Measurements from ENCODE around the gene PCDH18. TPM values are rescaled to one million over a fixed set of nuclear protein-coding genes. Genes with fewer than 3 reads are reported as not detected.
"Not testable (repeated sequence)": the region's sequence is repeated elsewhere in the genome, so short reads cannot be mapped to it uniquely, and the experiment has no call there.

The PCDH18 gene
- total and polyA plus RNA-seq, 3 donors from 2014 or later: 12.3 to 23.3 (median 15.3) TPM

DNA sequence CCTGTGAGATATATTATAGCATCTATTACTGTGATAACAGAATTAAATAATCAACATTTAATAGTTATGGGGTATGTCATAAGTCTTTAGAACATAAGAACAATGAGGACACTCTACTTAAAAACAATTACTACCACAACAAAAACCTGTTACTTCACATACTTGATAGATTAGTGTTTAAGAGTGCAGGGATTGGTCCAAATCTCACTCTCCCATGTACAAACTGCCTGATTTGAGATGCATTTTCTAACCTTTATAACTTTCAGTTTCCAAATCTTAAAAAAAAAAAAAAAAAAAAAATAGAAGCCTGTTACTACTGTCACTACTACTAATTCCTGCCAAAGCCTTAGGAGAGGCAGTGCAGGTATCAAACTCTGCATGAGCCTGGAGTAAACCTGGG lies 5.6 kb downstream of the PCDH18 start:
- intact Hi-C loops (cut with DNase I; ENCODE audit: low total_unique reads): no loop called here
- no peak overlapping the region for H3K4me3 ChIP-seq
- no peaks in the 10 kb centered on the region for H3K36me3 ChIP-seq (ENCODE audit: low read depth, missing control alignments)
- no peak for DNase-seq
- H3K4me1 ChIP-seq: no peaks in the 10 kb centered on the region
- peak overlapping the region in 1 of 2 donors; percentile 28 for H3K27ac ChIP-seq
- no peaks in the 10 kb centered on the region for H3K27me3 ChIP-seq
- TF ChIP-seq CTCF (IDR thresholded peaks at IDR 0.05) (no peak), POLR2A (IDR thresholded peaks at IDR 0.05) (no peak)
- H3K9me3 ChIP-seq: no peaks in the 10 kb centered on the region

DNA sequence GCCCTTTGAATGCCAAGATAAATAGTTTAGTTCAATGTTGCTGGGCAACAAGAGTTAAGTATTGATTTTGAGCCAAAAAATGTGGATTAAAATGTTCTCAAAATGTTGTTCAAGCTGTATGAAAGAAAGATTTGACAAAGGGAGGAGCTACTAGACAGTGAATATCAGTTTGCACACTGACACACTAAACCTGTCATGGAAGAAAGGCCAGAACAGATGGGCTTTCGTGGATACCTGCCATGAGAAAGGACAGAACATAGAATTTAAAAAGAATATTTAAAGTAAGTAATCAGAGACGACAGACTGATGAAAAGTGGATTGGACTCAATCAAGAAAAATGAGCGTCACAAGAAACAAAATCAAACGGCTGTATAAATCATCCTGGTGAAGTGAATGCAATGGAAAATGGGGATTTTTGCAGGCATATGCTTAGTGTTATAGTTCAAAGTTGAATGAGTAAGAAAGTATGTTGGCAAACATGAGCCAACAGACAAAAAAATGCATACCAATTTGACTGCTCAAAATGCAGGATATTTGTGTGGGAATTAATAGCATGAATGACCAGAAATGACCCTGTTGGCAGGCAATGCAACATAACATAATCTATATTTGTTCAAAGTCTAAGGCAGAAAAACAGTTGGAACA lies 7.4 kb downstream of the PCDH18 start:
- Histone ChIP-seq H3K4me3 (no peak overlapping the region), H3K27ac (no peak overlapping the region), H3K36me3 (ENCODE audit: low read depth, missing control alignments) (no peaks in the 10 kb centered on the region), H3K27me3 (no peaks in the 10 kb centered on the region), H3K4me1 (no peaks in the 10 kb centered on the region), H3K9me3 (no peaks in the 10 kb centered on the region)
- no peak for DNase-seq
- intact Hi-C loops (cut with DNase I; ENCODE audit: low total_unique reads): no loop called here
- WGBS, 2 donors: 63 to 66% methylated on average over 4 of the region's 4 CpGs
- TF ChIP-seq POLR2A (IDR thresholded peaks at IDR 0.05) (no peak), CTCF (IDR thresholded peaks at IDR 0.05) (no peak)

GRCh38 chr4:137523329-137523728 lies 9.0 kb downstream of the PCDH18 start:
- H3K36me3 ChIP-seq (ENCODE audit: low read depth, missing control alignments): no peaks in the 10 kb centered on the region
- no peaks in the 10 kb centered on the region for H3K4me1 ChIP-seq
- H3K9me3 ChIP-seq: no peaks in the 10 kb centered on the region
- TF ChIP-seq POLR2A (IDR thresholded peaks at IDR 0.05): no peak
- TF ChIP-seq CTCF (IDR thresholded peaks at IDR 0.05): no peak
- 67 to 86% methylated on average over 1 of the region's 1 CpG for WGBS, 2 donors
- no peaks in the 10 kb centered on the region for H3K27me3 ChIP-seq
- DNase-seq: no peak
- intact Hi-C loops (cut with DNase I; ENCODE audit: low total_unique reads): no loop called here
- H3K4me3 ChIP-seq: no peak overlapping the region
- H3K27ac ChIP-seq: no peak overlapping the region

- Histone ChIP-seq H3K4me1 (no peaks in the 10 kb centered on the region), H3K36me3 (ENCODE audit: low read depth, missing control alignments) (no peaks in the 10 kb centered on the region), H3K4me3 (peak overlapping the region in 1 of 2 donors; percentile 6), H3K27ac (no peak overlapping the region), H3K9me3 (no peaks in the 10 kb centered on the region), H3K27me3 (no peaks in the 10 kb centered on the region)
- no peak for DNase-seq
- no peak for TF ChIP-seq POLR2A (IDR thresholded peaks at IDR 0.05)
- 47 to 87% methylated on average over 9 of the region's 9 CpGs for WGBS, 2 donors
- intact Hi-C loops (cut with DNase I; ENCODE audit: low total_unique reads): no loop called here
Measured at GRCh38 chr4:137521053-137521452, 11.2 kb downstream of the PCDH18 start.

- Histone ChIP-seq H3K27ac (no peak overlapping the region), H3K4me3 (no peak overlapping the region), H3K9me3 (no peaks in the 10 kb centered on the region), H3K27me3 (no peaks in the 10 kb centered on the region), H3K4me1 (no peaks in the 10 kb centered on the region), H3K36me3 (ENCODE audit: low read depth, missing control alignments) (no peaks in the 10 kb centered on the region)
- DNase-seq: no peak
- 43 to 51% methylated on average over 2 of the region's 2 CpGs for WGBS, 2 donors
- TF ChIP-seq POLR2A (IDR thresholded peaks at IDR 0.05) (no peak), CTCF (IDR thresholded peaks at IDR 0.05) (no peak)
- intact Hi-C loops (cut with DNase I; ENCODE audit: low total_unique reads): no loop called here
Measured at GRCh38 chr4:137519406-137519805, 12.9 kb downstream of the PCDH18 start.

GRCh38 chr4:137517323-137517722 lies 15.0 kb downstream of the PCDH18 start:
- H3K36me3 ChIP-seq (ENCODE audit: low read depth, missing control alignments); H3K4me1 ChIP-seq; DNase-seq; H3K9me3 ChIP-seq; H3K27me3 ChIP-seq; H3K27ac ChIP-seq; intact Hi-C loops (cut with DNase I; ENCODE audit: low total_unique reads); H3K4me3 ChIP-seq: not testable (repeated sequence)
- 94 to 96% methylated on average over 3 of the region's 3 CpGs for WGBS, 2 donors

Data from testis (tissue), 3 donors.